ENCODE measurements around the gene SORCS2. TPM values are rescaled to one million over a fixed set of nuclear protein-coding genes. Genes with fewer than 3 reads are reported as not detected.

Gene SORCS2
- polyA plus RNA-seq, 4 donors, result 5.8 to 64.8 (median 8.9) TPM

GRCh38 chr4:7683126-7683703 is 490.9 kb downstream of the SORCS2 start:
- DNase-seq (ENCODE audit: low read depth in 4 of 4, low spot score in 3 of 4), result no peak

- no peak for DNase-seq (ENCODE audit: low read depth in 4 of 4, low spot score in 3 of 4)
These were observed 492.0 kb downstream of the SORCS2 start for GRCh38 chr4:7684294-7684693.

GRCh38 chr4:7686070-7686870 is 493.9 kb downstream of the SORCS2 start:
- no peak for DNase-seq (ENCODE audit: low read depth in 4 of 4, low spot score in 3 of 4)

- DNase-seq (ENCODE audit: low read depth in 4 of 4, low spot score in 3 of 4), result no peak
These were observed 494.7 kb downstream of the SORCS2 start for GRCh38 chr4:7687006-7687405.

GRCh38 chr4:7687796-7688195 is 495.5 kb downstream of the SORCS2 start:
- no peak for DNase-seq (ENCODE audit: low read depth in 4 of 4, low spot score in 3 of 4)

- no peak for DNase-seq (ENCODE audit: low read depth in 4 of 4, low spot score in 3 of 4)
These were observed 497.7 kb downstream of the SORCS2 start for GRCh38 chr4:7689773-7690693.

- no peak for DNase-seq (ENCODE audit: low read depth in 4 of 4, low spot score in 3 of 4)
These were observed 498.7 kb downstream of the SORCS2 start for GRCh38 chr4:7691061-7691460.

- no peak for DNase-seq (ENCODE audit: low read depth in 4 of 4, low spot score in 3 of 4)
These were observed 499.6 kb downstream of the SORCS2 start for GRCh38 chr4:7691982-7692381.

- no peak for DNase-seq (ENCODE audit: low read depth in 4 of 4, low spot score in 3 of 4)
These were observed 500.3 kb downstream of the SORCS2 start for GRCh38 chr4:7692451-7693236.

- no peak for DNase-seq (ENCODE audit: low read depth in 4 of 4, low spot score in 3 of 4)
These were observed 500.9 kb downstream of the SORCS2 start for GRCh38 chr4:7693237-7693608.

- no peak for DNase-seq (ENCODE audit: low read depth in 4 of 4, low spot score in 3 of 4)
These were observed 501.4 kb downstream of the SORCS2 start for GRCh38 chr4:7693711-7694110.

- DNase-seq (ENCODE audit: low read depth in 4 of 4, low spot score in 3 of 4), result no peak
These were observed 502.0 kb downstream of the SORCS2 start for GRCh38 chr4:7694324-7694723.

GRCh38 chr4:7697343-7697742 is 505.0 kb downstream of the SORCS2 start:
- no peak for DNase-seq (ENCODE audit: low read depth in 4 of 4, low spot score in 3 of 4)

GRCh38 chr4:7697821-7698220 is 505.5 kb downstream of the SORCS2 start:
- no peak for DNase-seq (ENCODE audit: low read depth in 4 of 4, low spot score in 3 of 4)

- no peak for DNase-seq (ENCODE audit: low read depth in 4 of 4, low spot score in 3 of 4)
These were observed 506.2 kb downstream of the SORCS2 start for GRCh38 chr4:7698584-7698983.

- DNase-seq (ENCODE audit: low read depth in 4 of 4, low spot score in 3 of 4), result no peak
These were observed 506.7 kb downstream of the SORCS2 start for GRCh38 chr4:7699031-7699430.

- DNase-seq (ENCODE audit: low read depth in 4 of 4, low spot score in 3 of 4), result no peak
These were observed 507.5 kb downstream of the SORCS2 start for GRCh38 chr4:7699825-7700224.

GRCh38 chr4:7700665-7701064 is 508.3 kb downstream of the SORCS2 start:
- no peak for DNase-seq (ENCODE audit: low read depth in 4 of 4, low spot score in 3 of 4)

- DNase-seq (ENCODE audit: low read depth in 4 of 4, low spot score in 3 of 4), result no peak
These were observed 509.7 kb downstream of the SORCS2 start for GRCh38 chr4:7701866-7702649.

GRCh38 chr4:7703688-7704087 is 511.4 kb downstream of the SORCS2 start:
- no peak for DNase-seq (ENCODE audit: low read depth in 4 of 4, low spot score in 3 of 4)
